ENCODE results near the gene ATP10A.

ATP10A gene

GRCh38 chr15:25787855-25788520 lies 75.1 kb downstream of the ATP10A start:
- in situ Hi-C loops (cut with HindIII; ENCODE audit: low sequenced_read_pairs), result no loop called here
- no peak overlapping the region for H3K4me3 ChIP-seq (ENCODE audit: low read depth, low read length)
- DNase-seq (ENCODE audit: low read depth), result no peak
- TF ChIP-seq CTCF (IDR thresholded peaks at IDR 0.05; ENCODE audit: low read depth, low read length, missing control alignments), result no peak

GRCh38 chr15:25787381-25787780 lies 75.7 kb downstream of the ATP10A start:
- in situ Hi-C loops (cut with HindIII; ENCODE audit: low sequenced_read_pairs), result no loop called here
- no peak for DNase-seq (ENCODE audit: low read depth)
- TF ChIP-seq CTCF (IDR thresholded peaks at IDR 0.05; ENCODE audit: low read depth, low read length, missing control alignments), result no peak
- no peak overlapping the region for H3K4me3 ChIP-seq (ENCODE audit: low read depth, low read length)

- no peak for DNase-seq (ENCODE audit: low read depth)
- H3K4me3 ChIP-seq (ENCODE audit: low read depth, low read length), result no peak overlapping the region
- in situ Hi-C loops (cut with HindIII; ENCODE audit: low sequenced_read_pairs), result no loop called here
- TF ChIP-seq CTCF (IDR thresholded peaks at IDR 0.05; ENCODE audit: low read depth, low read length, missing control alignments), result no peak
Measured at GRCh38 chr15:25786040-25786439, 77.1 kb downstream of the ATP10A start.

- in situ Hi-C loops (cut with HindIII; ENCODE audit: low sequenced_read_pairs), result no loop called here
- TF ChIP-seq CTCF (IDR thresholded peaks at IDR 0.05; ENCODE audit: low read depth, low read length, missing control alignments), result no peak
- H3K4me3 ChIP-seq (ENCODE audit: low read depth, low read length), result no peak overlapping the region
- no peak for DNase-seq (ENCODE audit: low read depth)
Measured at GRCh38 chr15:25785641-25786025, 77.5 kb downstream of the ATP10A start.

GRCh38 chr15:25784876-25785640 lies 78.1 kb downstream of the ATP10A start:
- H3K4me3 ChIP-seq (ENCODE audit: low read depth, low read length), result no peak overlapping the region
- in situ Hi-C loops (cut with HindIII; ENCODE audit: low sequenced_read_pairs), result no loop called here
- no peak for TF ChIP-seq CTCF (IDR thresholded peaks at IDR 0.05; ENCODE audit: low read depth, low read length, missing control alignments)
- no peak for DNase-seq (ENCODE audit: low read depth)

GRCh38 chr15:25783607-25784540 lies 79.3 kb downstream of the ATP10A start:
- H3K4me3 ChIP-seq (ENCODE audit: low read depth, low read length), result no peak overlapping the region
- in situ Hi-C loops (cut with HindIII; ENCODE audit: low sequenced_read_pairs), result no loop called here
- TF ChIP-seq CTCF (IDR thresholded peaks at IDR 0.05; ENCODE audit: low read depth, low read length, missing control alignments), result peak; percentile 44
- no peak for DNase-seq (ENCODE audit: low read depth)
